Epithelial cell of esophagus (primary cell): ENCODE data around the gene ZNF792.
"Not testable (repeated sequence)": the region's sequence is repeated elsewhere in the genome, so short reads cannot be mapped to it uniquely, and the experiment has no call there.

Source experiments
- DNase-seq: peaks from one replicate; pipeline ENCODE4 v3.0.0; 2010; ENCODE audit warnings: low read depth
- H3K4me3 ChIP-seq: 2 replicates; pipeline ENCODE4 v1.5.1; 2011; ENCODE audit warnings: mild to moderate bottlenecking, low read length, control low read depth
- CTCF ChIP-seq: IDR thresholded peaks from 2 replicates; pipeline ENCODE4 v1.5.1; 2011; ENCODE audit warnings: low read depth, mild to moderate bottlenecking, low read length, control low read depth, inconsistent platforms; ENCODE audit not compliant: insufficient read depth; ENCODE audit errors: missing control alignments

ZNF792 gene

GRCh38 chr19:35008891-35009341 lies 44.9 kb upstream of the ZNF792 start:
- TF ChIP-seq CTCF, result no peak
- H3K4me3 ChIP-seq, result no peak overlapping the region
- DNase-seq, result no peak

- not testable (repeated sequence) for DNase-seq, H3K4me3 ChIP-seq
These were observed 43.4 kb upstream of the ZNF792 start for GRCh38 chr19:35007427-35007826.

GRCh38 chr19:35006999-35007365 lies 43.0 kb upstream of the ZNF792 start:
- H3K4me3 ChIP-seq, result no peak overlapping the region
- no peak for TF ChIP-seq CTCF
- no peak for DNase-seq

GRCh38 chr19:35006342-35006998 lies 42.4 kb upstream of the ZNF792 start:
- TF ChIP-seq CTCF, result no peak
- no peak overlapping the region for H3K4me3 ChIP-seq
- DNase-seq, result peak; percentile 86

GRCh38 chr19:35006007-35006341 lies 41.9 kb upstream of the ZNF792 start:
- not testable (repeated sequence) for H3K4me3 ChIP-seq, DNase-seq

GRCh38 chr19:35005256-35005977 lies 41.4 kb upstream of the ZNF792 start:
- no peak for DNase-seq
- no peak overlapping the region for H3K4me3 ChIP-seq
- no peak for TF ChIP-seq CTCF

GRCh38 chr19:35004517-35005255 lies 40.7 kb upstream of the ZNF792 start:
- no peak for TF ChIP-seq CTCF
- no peak overlapping the region for H3K4me3 ChIP-seq
- DNase-seq, result no peak
